SH-SY5Y (cell line): ENCODE data around the gene IGF1R.

Experiments used
- GATA2 ChIP-seq: IDR thresholded peaks from 2 replicates; pipeline ENCODE4 v1.6.1; 2011; ENCODE audit warnings: mild to moderate bottlenecking, low read depth, low read length
- GATA3 ChIP-seq: IDR thresholded peaks from 2 replicates; pipeline ENCODE4 v1.6.1; 2011; ENCODE audit warnings: low read depth, mild to moderate bottlenecking, low read length, moderate library complexity

GRCh38 chr15:99009741-99010330, 361.5 kb downstream of the IGF1R start:
- TF ChIP-seq GATA3 (no peak), GATA2 (no peak)
